HG03135 (cell line): ENCODE data around the gene GBE1.

ENCODE experiments used
- ATAC-seq: cut with Tn5 transposase; IDR thresholded peaks from one replicate; pipeline ENCODE4 v1.9.1; 2021; ENCODE audit warnings: mild to moderate bottlenecking, moderate library complexity; ENCODE audit not compliant: unreplicated experiment

GBE1 gene

DNA sequence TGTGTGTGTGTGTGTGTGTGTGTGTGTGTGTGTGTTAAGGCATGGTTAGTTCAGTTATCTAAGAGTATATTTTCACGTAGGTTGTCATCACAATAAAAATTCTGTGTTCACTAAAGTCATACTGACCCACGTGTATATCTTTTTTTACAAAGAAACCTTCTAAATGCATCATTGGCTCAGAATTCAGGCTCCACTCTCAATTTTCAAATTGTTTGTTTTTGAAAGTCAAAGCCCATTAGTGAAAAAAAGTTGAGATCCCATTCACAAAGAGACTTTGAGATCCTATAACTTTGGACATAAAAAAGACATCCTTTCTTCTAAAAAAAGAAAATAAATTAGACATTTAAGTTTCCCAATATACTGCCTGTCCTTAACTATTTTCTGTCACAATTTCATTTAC lies 59.3 kb downstream of the GBE1 start:
- no peak for ATAC-seq

DNA sequence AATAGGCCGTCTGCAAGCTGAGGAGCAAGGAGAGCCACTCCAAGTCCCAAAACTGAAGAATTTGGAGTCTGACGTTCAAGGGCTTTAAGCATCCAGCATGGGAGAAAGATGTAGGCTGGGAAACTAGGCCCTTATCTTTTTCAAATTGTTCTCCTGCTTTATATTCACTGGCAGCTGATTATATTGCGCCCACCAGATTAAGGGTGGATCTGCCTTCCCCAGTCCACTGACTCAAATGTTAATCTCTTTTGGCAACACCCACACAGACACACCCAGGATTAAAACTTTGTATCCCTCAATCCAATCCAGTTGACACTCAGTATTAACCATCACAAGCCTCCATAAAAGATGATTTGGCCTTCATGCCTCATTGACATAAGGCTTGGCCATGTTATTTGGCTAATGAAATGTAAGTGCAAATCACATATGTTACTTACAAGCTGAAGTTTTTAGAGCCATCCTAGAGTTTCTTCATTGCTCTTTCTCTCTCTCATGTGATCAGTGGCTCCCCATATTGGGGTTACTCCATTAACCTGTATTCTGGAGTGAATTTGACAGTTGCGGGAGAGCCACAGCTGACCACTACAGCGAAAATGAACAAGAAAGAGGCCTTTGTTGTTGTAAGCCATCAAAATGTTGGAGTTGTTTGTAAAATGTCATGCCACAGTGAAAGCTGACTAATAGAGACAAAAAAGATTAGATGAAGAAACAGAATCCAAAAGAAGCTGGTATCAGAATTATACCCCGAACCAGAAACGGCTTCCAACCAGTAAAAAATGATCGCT lies 61.7 kb downstream of the GBE1 start:
- no peak for ATAC-seq

DNA sequence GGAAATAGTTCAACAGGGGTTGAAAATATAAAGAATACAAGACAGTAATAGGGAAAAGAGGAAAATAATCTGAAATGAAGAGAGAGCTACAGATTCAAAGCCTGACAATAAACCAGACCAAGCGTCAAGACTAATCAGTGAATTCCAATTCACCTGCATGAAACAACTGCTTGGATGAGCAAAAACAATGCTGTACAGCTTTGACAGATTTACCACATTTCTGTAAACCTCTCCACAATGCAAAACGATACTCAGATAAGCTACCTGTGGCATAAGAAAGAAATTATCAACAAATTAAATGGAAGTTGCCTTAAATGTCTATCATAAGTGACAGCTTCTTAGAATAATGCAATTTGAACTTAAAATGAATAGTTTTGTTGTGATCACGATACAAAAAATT lies 65.4 kb downstream of the GBE1 start:
- ATAC-seq: no peak

DNA sequence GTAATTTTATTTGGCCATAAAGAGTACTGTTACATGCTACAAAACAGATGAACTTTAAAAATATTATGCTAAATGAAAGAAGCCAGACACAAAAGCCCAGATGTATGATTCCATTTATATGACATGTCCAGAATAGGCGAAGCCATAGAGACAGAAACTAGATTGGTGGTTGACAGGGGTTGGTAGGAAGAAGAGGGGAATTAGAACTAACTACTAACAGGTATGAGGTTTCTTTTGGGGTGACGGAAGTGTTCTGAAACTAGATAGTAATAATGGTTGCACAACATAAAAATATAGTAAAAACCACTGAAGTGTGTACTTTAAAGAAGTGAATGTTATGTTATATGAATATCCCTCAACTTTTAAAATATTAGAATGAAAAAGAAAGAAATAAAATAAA lies 66.1 kb downstream of the GBE1 start:
- ATAC-seq: no peak

DNA sequence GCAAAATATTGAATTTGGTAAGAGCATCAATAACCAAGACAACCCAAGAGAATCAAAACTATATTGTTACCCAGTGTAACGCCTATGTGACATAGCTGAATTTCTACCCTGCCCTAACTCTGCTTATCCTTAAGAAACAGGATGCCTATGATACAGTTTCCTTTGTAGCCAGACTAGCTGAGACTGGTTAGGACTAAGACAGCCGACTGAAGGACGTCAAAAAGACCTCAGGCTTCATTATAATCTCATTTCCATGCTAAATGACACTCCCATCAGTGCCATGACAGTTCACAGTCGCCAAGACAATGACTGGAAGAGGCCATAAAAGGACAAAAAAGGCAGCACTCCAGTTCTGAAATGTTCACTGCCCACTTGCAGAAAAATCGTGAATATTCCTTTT lies 66.8 kb downstream of the GBE1 start:
- ATAC-seq: no peak

DNA sequence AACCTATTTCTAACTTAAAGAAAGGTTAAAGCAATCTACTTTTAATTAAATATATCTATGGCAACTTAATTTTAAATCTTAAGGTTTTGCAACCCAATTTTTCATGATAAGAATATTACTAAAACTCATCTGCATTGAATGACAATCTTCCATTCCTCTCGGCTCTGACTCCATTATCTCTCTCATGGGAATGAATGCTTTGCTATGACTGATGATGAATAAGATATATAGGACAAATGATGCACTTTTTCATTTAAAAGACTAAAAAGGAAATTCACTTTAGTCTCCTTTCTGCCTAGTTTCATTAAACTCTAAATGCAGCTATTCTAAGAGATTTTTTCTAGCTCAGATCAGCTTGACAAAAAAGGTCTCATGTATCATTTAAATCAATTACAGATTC lies 68.7 kb downstream of the GBE1 start:
- no peak for ATAC-seq

DNA sequence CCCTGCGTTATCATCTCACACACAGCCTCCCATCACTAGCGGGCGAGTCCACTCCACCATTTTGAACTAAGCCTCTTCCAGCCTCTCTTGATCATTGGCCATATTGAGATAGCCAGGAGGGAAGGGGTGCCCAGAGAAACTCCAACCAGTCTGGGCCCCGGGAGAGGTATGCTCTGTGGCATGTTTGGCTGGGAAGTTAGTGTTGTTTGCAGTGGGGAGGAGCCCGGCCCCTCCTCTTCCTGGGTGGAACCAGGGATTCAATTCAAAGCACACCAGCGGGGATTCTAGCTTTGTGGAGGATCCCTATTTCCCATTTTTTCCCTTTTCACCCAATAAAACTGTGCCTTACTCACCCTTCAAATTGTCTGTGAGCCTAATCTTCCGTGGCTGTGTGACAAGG lies 71.8 kb downstream of the GBE1 start:
- ATAC-seq: no peak

DNA sequence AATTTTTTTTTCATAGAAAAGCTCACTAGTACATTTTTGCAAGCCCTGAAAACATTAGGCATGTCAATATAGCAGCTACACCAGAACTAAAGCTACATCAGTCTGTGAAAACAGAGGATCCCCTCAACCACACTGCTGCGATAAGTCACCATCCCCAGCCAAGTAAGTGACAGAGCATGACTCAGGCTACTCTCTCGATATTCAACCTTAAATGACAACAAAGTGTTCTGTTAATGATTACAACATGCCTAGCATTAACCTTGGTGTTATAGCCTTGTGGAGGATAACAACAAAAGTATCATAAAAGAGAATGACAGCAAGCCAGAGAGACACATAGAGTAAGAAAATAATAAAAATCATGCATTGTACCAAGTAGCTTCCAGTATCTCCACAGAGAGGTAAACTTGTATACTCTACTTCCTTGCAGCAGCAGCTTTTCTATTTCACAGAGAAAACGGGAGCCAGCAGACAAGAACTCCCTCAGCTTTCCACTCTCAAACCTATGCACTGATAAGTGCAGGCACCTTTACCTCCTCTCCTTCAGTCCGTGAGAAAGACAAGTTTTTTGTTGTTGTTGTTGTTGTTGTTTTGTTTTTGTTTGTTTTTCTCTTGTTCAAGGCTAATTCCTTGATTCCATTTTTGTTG lies 76.6 kb downstream of the GBE1 start:
- ATAC-seq: no peak

DNA sequence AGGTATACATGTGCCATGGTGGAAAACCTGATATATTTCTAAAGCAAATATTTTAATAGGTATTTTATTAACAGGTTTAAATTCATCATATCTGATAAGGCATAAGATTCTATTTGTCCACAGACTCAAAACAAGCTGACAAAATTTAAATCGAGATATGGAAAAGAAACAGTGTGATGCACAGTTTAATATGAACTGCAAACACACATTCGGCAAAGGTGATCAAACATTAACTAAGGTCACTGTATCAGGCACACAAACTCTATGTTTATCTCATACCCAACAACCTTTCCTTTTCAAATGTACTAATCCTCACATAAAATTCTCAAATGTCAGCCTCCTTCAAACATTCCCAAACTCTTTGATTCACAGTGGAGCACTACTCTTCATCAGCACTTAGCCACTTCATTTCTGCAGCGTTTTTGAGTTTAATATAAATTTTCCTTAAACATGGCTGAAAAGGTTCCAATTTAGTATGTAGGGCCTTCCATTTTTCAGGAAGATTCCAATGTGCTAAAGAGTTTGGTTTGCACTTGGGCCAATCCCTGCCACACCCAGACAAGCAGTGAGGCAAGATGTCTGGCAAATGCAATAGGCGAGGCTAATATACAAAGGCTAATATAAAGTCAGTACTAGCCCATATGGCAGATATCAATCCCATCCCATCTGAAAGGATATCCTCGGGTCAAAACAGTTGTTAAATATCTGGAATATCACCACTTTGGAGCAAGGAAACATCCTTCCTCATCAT lies 84.6 kb downstream of the GBE1 start:
- no peak for ATAC-seq

DNA sequence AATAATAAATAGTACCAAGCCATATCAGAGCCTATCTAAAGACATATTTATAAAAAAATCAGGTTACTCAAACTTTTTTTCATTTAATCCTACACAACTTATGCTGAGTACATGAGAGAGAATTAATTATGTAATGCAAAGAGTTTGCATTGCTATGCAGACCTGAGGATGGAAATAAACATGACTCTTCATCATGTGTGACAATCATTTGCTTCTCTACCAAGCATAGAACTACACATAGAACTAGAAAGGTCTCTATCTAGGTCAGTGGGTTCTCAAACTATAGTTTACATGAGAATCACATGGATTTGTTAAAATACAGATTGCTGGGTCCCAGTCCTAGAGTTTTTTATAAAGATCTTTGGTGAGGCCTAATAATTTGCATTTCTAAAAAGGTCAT lies 86.8 kb downstream of the GBE1 start:
- ATAC-seq: no peak

DNA sequence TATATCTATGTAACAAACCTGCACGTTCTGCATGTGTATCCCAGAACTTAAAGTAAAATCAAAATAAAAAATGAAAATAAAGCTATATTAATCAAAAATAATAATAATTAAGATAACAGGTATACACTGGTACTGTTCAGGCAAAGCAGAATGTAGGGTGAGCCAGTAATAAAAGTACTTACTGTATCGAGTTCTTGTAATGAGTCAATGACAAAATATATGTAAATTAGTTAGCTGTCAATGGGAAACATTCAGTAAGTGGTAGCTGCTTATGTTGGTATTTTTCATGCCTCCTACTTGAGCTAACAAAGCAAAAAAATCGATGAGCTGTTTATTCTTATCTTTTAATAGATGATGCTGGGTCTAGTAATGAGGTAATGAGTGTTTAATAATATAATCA lies 93.2 kb downstream of the GBE1 start:
- ATAC-seq: no peak

DNA sequence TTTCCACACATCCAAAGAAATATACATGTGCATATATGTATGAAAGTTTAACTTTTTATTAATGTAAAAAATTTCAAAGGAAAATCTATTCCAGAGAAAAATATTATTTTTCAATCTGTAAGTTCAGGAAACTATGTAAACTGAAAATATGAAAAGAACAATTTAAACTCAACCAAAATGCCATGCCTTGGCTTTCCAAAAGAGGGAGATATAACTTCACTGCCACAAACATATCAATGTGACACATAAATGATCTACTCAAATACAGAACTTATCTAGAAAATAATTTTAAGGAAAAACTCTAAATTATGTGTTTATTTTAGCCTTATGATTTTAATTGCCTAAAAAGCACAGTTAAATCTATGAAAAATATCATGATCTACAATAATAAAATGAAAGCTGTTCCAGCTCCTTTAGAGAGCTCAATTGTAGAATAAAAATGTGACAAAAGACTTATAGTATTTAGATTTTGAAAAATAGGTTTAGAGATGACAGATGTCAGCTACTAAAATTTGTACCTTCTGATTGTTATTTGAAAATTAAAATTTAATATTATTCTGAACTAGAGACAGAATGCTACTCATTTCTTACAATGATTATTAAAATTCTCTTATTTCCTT lies 94.8 kb downstream of the GBE1 start:
- no peak for ATAC-seq

DNA sequence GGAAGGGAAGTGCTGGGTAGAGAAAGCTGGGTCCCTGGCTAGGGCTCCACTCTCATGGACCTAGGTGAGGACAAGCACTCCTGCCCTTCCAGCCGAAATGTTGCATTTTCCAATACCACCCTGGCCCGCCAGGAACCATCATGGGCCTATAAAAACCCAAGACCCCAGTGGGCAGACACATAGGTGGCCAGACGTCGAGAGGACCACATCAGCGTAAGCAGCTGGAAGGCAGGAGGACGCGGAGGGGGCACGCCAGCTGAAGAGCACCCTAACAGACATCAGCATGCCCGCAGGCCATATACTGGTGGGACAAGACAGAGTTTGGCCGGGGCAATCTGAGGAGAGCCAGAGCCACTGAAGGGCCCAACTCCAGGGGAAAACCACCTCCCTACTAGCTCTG lies 98.3 kb downstream of the GBE1 start:
- ATAC-seq: no peak

DNA sequence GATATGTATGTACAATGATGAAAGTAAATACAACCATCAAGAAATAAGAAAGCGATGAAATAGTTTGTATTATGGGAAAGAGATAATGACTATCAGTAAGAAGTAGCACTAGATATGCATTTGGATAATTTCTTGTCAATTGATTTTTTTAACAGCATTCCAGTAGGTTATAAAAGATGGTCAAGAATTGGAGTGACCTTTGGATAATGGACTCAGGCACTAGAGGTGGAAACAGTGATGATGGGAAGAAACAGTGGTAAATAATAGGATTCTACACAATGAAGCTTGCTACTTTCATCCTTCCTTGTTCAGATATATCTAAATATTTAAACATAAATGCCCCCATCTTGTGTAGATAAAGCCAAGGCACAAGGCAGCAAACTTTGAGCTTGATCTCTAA lies 101.4 kb downstream of the GBE1 start:
- no peak for ATAC-seq

DNA sequence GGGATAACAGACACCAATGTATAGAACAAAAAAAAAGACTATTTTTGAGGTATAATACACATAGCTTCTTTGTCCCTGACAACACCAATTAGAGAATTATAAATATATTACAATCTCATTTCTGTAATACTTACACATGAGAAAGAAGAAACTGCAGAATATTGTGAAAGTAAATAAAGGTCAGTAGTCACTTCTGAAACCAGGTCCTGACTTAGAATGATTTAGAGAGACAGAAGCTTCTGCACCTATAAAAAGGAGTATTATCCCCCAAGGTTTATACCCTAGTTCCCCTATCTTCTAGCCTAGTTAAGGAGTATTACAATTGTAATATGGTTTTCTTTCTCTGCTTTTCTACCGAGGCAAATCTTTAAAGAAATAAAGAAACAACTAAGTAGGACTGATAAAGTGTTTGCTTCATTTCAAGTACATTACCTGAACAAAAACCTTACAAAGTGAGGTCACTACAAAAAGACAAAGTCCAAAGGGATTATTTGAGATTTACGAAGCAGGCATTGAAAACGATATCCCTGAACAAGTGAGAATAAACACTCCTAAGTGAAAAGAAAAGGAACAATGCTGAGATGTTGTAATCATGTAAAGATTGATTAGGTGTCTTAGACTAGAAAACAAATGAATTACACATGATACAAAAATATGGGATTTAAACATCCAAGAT lies 103.0 kb downstream of the GBE1 start:
- ATAC-seq: no peak

DNA sequence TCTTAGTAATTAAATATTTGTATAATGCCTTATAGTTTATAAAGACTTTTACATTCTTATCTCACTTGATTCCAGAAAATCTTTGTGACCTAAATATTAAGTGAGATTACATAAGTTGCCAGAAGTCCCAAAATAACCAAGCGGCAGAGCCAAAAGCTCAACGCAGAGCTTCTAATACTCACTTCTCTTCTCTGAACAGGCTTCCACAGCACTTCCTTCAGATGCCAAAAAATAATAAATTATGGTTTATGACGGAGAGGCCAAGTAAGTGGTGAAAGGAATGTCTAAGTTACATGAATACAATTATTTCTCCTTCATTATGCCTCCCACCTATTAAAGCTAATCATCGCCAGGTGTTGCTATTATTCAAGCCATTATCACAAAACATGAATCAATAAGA lies 110.3 kb downstream of the GBE1 start:
- ATAC-seq: no peak

DNA sequence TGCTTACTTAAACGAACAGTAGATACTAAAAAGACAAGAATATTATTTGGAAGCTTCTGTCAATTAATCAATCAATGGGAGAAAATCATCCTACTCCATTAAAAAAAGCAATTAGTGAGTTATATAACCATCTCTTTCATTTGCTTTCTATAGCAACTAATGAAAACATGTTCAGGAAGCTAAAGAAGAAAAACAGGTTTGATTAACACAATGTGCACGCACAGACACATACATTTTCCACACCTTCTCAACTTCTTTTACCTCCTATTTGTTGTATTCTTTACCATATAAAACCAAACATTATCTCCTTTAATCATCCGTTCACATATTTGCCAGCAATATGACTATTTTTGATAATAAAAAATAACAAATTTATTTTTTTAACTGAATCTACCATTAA lies 111.3 kb downstream of the GBE1 start:
- ATAC-seq: no peak

DNA sequence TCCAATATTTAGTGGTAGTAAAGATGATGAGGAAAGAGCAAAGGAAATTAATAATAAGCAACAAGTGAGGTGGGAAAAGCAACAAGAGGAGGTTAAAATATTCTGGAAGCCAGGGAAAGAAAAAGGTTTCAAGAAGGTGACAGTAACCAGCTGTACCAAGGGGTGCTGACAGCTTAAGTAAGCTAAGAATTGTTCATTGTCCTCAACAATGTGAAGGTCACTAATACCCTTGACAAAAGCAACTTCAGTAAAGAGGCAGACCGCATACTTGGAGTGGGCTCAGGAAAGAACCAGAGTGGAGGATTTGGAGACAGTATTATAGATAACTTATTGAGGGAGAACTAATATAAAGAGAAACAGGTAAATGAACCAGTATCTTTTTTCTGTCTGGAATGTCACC lies 116.2 kb downstream of the GBE1 start:
- no peak for ATAC-seq

DNA sequence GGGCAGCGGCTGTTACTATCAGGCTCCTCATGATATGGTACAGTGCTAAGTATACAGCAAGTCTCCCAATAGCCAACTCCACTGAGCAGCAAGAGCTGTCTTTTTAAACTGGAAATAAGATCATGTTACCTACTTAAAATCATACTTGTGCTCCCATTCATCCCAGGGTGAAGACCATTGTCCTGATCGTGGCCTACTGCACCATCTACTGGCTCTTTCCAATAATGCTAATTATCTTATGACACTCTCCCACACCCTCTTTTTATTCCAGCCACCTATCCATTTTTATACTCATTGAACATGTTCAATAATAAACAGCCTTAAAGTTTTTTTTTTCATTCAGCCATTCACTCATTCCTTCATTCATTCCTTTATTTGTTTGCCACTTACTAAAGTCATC lies 117.7 kb downstream of the GBE1 start:
- no peak for ATAC-seq

DNA sequence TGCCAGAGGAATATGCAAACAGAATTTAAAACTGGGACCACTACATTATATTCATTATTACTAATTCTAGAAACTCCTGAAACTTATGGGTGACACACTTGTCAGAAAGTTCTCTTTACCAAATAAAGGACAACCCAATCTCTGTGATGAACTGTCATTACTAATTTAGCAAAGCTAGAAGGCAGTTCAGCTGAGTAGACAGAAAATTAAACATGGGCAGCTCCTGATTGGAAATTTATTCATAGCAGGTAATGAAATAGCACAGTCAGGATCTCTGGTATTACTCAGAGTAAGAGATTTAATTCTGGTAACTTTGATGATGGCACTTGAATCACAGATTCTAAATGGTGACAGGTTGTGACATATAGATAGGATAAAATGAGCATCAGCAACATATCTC lies 123.0 kb downstream of the GBE1 start:
- ATAC-seq: no peak

DNA sequence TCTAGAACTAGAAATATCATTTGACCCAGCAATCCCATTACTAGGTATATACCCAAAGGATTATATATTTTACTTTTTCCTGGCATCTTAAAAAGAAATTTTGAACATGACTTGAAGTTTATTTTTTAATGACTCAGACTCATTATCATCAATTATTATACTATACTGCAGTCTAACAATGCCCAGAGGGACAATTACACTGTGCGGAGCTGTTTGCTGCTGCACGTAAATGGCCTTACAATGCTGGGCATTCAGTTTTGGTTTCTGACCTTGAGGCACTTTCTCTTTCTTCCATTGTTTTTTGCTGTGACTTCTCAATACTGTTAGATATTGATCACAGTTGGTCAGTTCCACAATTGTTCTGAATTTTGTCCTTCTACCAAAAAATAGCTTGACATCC lies 128.8 kb downstream of the GBE1 start:
- no peak for ATAC-seq
